Measurements from ENCODE around the gene PHC3.

DNA sequence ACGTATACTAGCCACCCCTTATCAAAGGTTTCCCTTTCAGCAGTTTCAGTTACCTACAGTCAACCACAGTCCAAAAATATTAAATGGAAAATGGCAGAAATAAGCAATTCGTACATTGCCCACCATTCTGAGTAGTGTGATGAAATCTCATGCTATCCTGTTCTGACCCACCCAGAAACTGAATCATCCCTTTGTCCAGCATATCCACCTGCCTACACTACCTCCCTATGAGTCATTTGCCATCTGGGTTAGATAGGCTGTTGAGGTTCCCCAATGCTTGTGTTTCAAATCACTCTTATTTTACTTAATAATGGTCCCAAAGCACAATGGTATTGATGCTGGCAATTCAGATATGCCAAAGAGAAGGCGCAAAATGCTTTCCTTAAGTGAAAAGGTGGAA lies 15.3 kb upstream of the PHC3 start:
- TF ChIP-seq, protein P1, sequence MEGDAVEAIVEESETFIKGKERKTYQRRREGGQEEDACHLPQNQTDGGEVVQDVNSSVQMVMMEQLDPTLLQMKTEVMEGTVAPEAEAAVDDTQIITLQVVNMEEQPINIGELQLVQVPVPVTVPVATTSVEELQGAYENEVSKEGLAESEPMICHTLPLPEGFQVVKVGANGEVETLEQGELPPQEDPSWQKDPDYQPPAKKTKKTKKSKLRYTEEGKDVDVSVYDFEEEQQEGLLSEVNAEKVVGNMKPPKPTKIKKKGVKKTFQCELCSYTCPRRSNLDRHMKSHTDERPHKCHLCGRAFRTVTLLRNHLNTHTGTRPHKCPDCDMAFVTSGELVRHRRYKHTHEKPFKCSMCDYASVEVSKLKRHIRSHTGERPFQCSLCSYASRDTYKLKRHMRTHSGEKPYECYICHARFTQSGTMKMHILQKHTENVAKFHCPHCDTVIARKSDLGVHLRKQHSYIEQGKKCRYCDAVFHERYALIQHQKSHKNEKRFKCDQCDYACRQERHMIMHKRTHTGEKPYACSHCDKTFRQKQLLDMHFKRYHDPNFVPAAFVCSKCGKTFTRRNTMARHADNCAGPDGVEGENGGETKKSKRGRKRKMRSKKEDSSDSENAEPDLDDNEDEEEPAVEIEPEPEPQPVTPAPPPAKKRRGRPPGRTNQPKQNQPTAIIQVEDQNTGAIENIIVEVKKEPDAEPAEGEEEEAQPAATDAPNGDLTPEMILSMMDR (IDR thresholded peaks at IDR 0.05; ENCODE audit: insufficient read depth, low read length), result no peak
- TF ChIP-seq, protein P2, sequence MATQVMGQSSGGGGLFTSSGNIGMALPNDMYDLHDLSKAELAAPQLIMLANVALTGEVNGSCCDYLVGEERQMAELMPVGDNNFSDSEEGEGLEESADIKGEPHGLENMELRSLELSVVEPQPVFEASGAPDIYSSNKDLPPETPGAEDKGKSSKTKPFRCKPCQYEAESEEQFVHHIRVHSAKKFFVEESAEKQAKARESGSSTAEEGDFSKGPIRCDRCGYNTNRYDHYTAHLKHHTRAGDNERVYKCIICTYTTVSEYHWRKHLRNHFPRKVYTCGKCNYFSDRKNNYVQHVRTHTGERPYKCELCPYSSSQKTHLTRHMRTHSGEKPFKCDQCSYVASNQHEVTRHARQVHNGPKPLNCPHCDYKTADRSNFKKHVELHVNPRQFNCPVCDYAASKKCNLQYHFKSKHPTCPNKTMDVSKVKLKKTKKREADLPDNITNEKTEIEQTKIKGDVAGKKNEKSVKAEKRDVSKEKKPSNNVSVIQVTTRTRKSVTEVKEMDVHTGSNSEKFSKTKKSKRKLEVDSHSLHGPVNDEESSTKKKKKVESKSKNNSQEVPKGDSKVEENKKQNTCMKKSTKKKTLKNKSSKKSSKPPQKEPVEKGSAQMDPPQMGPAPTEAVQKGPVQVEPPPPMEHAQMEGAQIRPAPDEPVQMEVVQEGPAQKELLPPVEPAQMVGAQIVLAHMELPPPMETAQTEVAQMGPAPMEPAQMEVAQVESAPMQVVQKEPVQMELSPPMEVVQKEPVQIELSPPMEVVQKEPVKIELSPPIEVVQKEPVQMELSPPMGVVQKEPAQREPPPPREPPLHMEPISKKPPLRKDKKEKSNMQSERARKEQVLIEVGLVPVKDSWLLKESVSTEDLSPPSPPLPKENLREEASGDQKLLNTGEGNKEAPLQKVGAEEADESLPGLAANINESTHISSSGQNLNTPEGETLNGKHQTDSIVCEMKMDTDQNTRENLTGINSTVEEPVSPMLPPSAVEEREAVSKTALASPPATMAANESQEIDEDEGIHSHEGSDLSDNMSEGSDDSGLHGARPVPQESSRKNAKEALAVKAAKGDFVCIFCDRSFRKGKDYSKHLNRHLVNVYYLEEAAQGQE (IDR thresholded peaks at IDR 0.05; ENCODE audit: insufficient replicate concordance, low read depth), result no peak
- no peak for TF ChIP-seq POLR2AphosphoS5 (IDR thresholded peaks at IDR 0.05; ENCODE audit: low read depth)

All from HL-60 (cell line).